HL-60/S4 (cell line): Measurements from ENCODE around the gene IL36A.

ENCODE experiments used
- in situ Hi-C: fragments of 300-500 bp; cut with MboI; formaldehyde crosslinking; loops from 2 replicates; pipeline ENCODE4 v1.14.3; 2022; ENCODE audit warnings: low sequenced_read_pairs

IL36A gene

DNA sequence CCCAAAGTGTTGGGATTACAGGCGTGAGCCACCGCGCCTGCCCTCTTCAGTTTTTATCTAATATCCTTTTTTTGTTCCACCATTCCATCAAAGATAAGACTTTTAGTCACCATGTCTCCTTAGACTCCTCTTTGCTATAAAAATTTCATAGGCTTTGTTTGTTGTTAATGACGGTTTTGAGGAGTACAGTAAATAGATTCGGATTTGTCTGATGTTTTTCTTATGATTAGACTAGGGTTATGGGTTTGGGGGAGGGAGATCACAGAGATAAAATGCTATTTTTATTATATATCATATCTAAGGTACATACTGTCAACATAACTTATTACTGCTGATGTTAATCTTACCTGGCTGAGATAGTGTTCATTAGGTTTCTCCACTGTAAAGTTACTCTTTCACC is 41.2 kb downstream of the IL36A start:
- in situ Hi-C loops, result no loop called here

DNA sequence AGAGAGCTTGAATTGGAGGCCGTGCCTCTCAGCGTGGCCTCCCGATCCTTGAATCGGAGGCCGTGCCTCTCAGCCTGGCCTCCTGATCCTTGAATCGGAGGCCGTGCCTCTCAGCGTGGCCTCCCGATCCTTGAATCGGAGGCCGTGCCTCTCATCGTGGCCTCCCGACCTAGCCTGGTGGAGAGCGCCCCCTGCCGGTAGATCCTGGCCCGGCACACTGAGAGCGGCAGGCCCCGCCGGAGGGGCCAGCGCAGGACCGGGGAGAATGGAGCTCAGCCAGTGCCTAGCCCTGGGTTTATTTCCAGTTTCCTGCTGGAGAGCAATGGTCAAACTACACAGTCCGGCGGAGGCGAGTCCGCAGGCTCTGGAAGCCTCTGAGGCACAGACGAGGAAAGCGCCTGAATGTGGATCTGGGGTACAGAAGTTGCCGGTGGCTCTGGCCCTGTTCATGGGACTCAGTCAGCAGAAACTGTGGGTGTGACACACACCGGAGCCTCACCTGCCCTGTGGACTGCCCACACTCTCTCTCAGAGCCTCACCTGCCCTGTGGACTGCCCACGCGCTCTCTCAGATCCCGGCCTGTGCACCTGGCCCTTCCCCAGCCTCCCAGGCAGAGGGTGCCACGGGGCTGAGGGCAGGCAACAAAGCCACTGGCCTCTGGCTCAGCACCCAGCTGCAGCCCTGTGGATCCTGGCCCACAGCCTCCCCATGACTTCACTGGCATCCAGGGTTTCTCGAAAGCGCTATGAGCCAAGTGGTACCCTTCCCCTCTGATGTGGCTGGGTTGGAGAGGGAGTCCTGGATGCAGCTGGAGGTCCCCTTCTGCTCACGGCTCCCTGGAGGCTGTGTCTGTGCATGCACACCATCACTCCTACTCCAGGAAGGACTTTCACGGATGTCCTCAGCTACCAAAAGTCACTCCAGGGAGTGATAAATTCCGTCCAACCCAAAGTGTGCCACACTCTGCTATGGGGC is 45.9 kb downstream of the IL36A start:
- in situ Hi-C loops, result no loop called here

DNA sequence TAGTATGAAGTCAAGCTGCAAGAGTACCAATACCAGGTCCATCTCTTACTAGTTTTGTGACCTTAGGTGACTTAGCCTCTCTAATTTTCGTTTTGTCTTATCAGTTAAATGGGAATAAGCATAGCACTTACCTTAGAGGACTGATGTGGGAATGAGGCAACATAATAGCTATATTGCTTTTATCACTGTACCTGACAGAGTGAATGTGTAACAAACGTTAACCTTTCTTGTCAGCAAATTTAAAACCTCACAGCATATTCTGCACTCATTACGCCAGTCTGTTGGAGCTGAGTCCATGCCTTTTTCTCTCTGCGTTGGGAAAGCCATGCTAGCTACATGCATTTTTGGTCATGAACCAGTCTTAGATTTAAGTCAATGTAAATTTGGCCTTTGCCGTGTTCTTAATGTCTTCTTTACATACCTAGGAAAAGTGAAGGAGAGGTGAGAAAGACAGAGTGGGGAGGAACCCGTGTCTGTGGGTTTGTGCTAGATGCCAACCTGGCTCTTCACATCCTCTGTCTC is 47.2 kb downstream of the IL36A start, which contains the start of gene IL36B:
TSS of gene IL36B (minus strand) at position 472 of the 522 bp plus-strand sequence.
- in situ Hi-C loops, result no loop called here

DNA sequence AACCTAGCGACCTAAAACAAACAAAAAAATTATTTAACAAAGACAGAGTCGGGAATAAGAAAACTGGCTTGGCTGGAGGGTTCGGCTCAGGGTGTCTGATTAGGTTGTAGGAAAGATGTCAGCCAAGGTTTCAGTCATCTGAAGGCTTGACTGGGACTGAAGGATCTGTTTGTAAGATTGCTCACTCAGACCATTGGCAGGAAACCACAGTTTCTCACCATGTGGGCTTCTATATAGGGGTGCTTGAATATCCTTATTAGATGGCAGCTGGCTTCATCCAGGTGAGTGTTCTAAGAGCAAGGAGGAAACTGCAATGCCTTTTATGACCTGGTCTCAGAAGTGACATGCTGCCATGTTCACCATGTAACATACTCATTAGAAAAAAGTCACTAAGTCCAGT is 48.4 kb downstream of the IL36A start:
- in situ Hi-C loops, result no loop called here

DNA sequence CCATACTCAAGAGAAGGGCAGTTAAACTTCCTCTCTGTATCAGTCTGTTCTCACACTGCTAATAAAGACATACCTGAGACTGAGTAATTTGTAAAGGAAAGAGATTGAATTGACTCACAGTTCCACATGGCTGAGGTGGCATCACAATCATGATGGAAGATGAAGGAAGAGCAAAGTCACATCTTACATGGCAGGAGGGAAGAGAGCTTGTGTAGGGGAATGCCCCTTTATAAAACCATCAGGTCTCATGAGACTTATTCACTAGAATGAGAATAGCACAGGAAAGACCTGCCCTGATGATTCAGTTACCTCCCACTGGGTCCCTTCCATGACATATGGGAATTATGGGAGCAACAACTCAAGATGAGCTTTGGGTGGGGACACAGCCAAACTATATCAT is 48.8 kb downstream of the IL36A start:
- in situ Hi-C loops, result no loop called here

DNA sequence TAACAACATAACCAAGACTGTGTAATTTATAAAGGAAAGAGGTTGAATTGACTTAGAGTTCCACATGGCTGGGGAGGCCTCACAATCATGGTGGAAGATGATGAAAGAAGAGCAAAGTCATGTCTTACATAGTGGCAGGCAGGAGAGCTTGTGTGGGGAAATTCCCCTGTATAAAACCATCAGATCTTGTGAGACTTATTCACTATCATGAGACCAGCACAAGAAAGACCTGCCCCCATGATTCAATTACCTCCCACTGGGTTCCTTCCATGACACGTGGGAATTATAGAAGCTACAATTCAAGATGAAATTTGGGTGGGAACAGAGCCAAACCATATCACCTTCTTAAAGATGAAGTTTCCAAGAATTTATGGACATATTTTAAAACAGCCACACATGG is 51.3 kb downstream of the IL36A start:
- in situ Hi-C loops, result no loop called here

DNA sequence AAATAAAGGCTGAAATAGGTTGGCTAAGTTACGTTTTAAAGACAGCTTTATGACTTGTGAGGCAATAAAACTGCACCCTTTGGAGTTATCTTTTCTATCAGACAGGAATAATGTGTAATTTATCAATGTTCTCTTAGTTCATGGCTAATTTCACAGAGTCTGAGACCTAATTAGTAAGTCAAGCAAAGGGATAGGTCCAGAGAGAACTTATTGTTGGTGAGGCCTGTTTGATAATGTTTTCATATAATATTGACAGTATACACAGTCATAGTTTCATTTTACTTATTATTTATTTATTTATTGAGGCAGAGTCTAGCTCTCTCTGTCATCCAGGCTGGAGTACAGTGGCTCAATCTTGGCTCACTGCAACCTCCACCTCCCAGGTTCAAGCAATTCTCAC is 51.9 kb downstream of the IL36A start:
- in situ Hi-C loops, result no loop called here
